NT2/D1 (cell line): Measurements from ENCODE around the gene TBC1D2.

ENCODE experiments used
- SUZ12 ChIP-seq: IDR thresholded peaks from 2 replicates; pipeline ENCODE4 v1.6.1; 2011; ENCODE audit not compliant: insufficient read length, insufficient read depth; ENCODE audit errors: extremely low read depth
- YY1 ChIP-seq: IDR thresholded peaks from 2 replicates; pipeline ENCODE4 v1.6.1; 2011; ENCODE audit not compliant: insufficient read length, insufficient read depth
- ZNF274 ChIP-seq: IDR thresholded peaks from 2 replicates; pipeline ENCODE4 v1.6.1; 2011; ENCODE audit warnings: mild to moderate bottlenecking, low read depth, low read length

DNA sequence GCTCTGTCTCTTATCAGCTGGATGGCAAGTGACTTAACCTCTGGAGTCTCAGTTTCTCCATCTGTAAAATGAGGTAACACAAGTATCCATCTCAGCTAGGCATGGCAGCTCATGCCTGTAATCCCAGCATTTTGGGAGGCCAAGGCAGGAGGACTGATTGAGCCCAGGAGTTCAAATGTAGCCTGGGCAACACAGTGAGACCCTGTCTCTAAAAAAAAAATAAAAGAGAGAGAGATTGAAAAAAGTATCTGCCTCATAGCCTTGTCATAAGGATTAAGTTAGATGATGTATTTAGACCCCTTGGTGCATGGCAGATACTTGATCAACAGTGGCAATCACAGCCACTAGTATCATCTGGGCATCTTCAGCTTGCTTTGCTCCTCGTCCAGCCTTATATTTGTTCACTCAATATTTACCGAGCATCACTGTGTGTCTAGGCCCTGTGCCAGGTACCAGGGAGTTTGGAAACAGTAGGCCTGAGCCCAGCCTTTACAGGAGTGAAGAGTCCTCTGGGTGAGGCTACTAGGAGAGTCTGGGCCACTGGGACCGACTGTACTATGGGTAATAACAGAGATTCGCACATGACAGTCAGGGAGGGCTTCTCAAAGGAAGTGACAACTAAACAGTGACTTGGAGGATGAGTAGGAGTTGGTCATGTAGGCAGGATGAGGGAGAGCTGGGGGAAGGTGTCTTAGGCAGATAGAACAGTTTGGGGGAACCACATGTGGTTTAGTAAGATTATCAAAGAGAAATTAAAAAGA, 97.2 kb downstream of the TBC1D2 start:
- no peak for TF ChIP-seq ZNF274
- no peak for TF ChIP-seq YY1
- no peak for TF ChIP-seq SUZ12
